ENCODE data around the gene LRRC8E. TPM values are rescaled to one million over a fixed set of nuclear protein-coding genes. Genes with fewer than 3 reads are reported as not detected.
"Not testable (repeated sequence)": the region's sequence is repeated elsewhere in the genome, so short reads cannot be mapped to it uniquely, and the experiment has no call there.

The LRRC8E gene
- total RNA-seq, 1 donor from 2014 or later, result not detected

GRCh38 chr19:7883796-7884570 lies 4.3 kb upstream of the LRRC8E start:
- intact Hi-C loops (cut with micrococcal nuclease), result no loop called here

- intact Hi-C loops (cut with micrococcal nuclease), result no loop called here
These were observed 2.5 kb upstream of the LRRC8E start for GRCh38 chr19:7885818-7886217.

- intact Hi-C loops (cut with micrococcal nuclease), result no loop called here
These were observed 734 bp upstream of the LRRC8E start for GRCh38 chr19:7887408-7888144.

- intact Hi-C loops (cut with micrococcal nuclease), result no loop called here
These were observed 512 bp downstream of the LRRC8E start for GRCh38 chr19:7888826-7889217.

- intact Hi-C loops (cut with micrococcal nuclease), result not testable (repeated sequence)
These were observed 5.2 kb downstream of the LRRC8E start for GRCh38 chr19:7893362-7894101.

GRCh38 chr19:7894612-7895309 lies 6.5 kb downstream of the LRRC8E start:
- intact Hi-C loops (cut with micrococcal nuclease), result no loop called here

- intact Hi-C loops (cut with micrococcal nuclease), result no loop called here
These were observed 7.3 kb downstream of the LRRC8E start for GRCh38 chr19:7895565-7895964.

GRCh38 chr19:7897292-7897691 lies 9.0 kb downstream of the LRRC8E start:
- intact Hi-C loops (cut with micrococcal nuclease), result no loop called here

GRCh38 chr19:7898967-7899366 lies 10.7 kb downstream of the LRRC8E start:
- intact Hi-C loops (cut with micrococcal nuclease), result no loop called here

- intact Hi-C loops (cut with micrococcal nuclease), result loop anchor here (5.0 kb wide), 1 partner anchor 73 kb away; no protein-coding TSS in a partner anchor
These were observed 11.6 kb downstream of the LRRC8E start for GRCh38 chr19:7899751-7900378.

GRCh38 chr19:7900401-7900870 lies 12.1 kb downstream of the LRRC8E start:
- intact Hi-C loops (cut with micrococcal nuclease), result loop anchor here (5.0 kb wide), 1 partner anchor 73 kb away; no protein-coding TSS in a partner anchor

- intact Hi-C loops (cut with micrococcal nuclease), result loop anchor here (5.0 kb wide), 1 partner anchor 74 kb away; no protein-coding TSS in a partner anchor
These were observed 12.6 kb downstream of the LRRC8E start for GRCh38 chr19:7900931-7901330.

- intact Hi-C loops (cut with micrococcal nuclease), result loop anchor here (5.0 kb wide), 1 partner anchor 74 kb away; no protein-coding TSS in a partner anchor
These were observed 13.0 kb downstream of the LRRC8E start for GRCh38 chr19:7901337-7901736.

GRCh38 chr19:7902796-7903243 lies 14.5 kb downstream of the LRRC8E start:
- intact Hi-C loops (cut with micrococcal nuclease), result loop anchor here (1.0 to 5.0 kb wide), 4 partner anchors 17 to 76 kb away; partner anchors contain the start of genes SNAPC2 and TIMM44

- intact Hi-C loops (cut with micrococcal nuclease), result loop anchor here (1.0 to 5.0 kb wide), 4 partner anchors 17 to 76 kb away; partner anchors contain the start of genes SNAPC2 and TIMM44
These were observed 15.1 kb downstream of the LRRC8E start, which contains the start of gene MAP2K7 for GRCh38 chr19:7903244-7904073. MAP2K7 (plus strand) TSS chr19:7903877; CDS start chr19:7903945, 68 bp downstream.

- intact Hi-C loops (cut with micrococcal nuclease), result loop anchor here (5.0 kb wide), 1 partner anchor 77 kb away; no protein-coding TSS in a partner anchor
These were observed 16.0 kb downstream of the LRRC8E start for GRCh38 chr19:7904074-7905020.

GRCh38 chr19:7905268-7905667 lies 17.0 kb downstream of the LRRC8E start:
- intact Hi-C loops (cut with micrococcal nuclease), result no loop called here

GRCh38 chr19:7905859-7906258 lies 17.5 kb downstream of the LRRC8E start:
- intact Hi-C loops (cut with micrococcal nuclease), result no loop called here
